A549 (cell line): Measurements from ENCODE around the gene DOCK1.

ENCODE experiments used
- BCL3 ChIP-seq: fragments of >200 bp; sonication (Bioruptor Twin); formaldehyde crosslinking; IDR thresholded peaks from 3 replicates; pipeline ENCODE4 v1.6.1; 2016
- BHLHE40 ChIP-seq: IDR thresholded peaks from 2 replicates; pipeline ENCODE4 v1.6.1; 2012; ENCODE audit warnings: low read depth, low read length, inconsistent platforms
- CBX2 ChIP-seq: fragments of 200-600 bp; sonication (generic); IDR thresholded peaks from 2 replicates; pipeline ENCODE4 v1.6.1; 2016; ENCODE audit warnings: low read depth, mild to moderate bottlenecking, borderline replicate concordance
- CEBPB ChIP-seq, 2 experiments: fragments of >200 bp in 1 of 2; sonication (Bioruptor Twin) in 1 of 2; formaldehyde crosslinking in 1 of 2; IDR thresholded peaks; 2 replicates each; pipeline ENCODE4 v1.6.1; 2012 to 2016
- CTCF ChIP-seq: fragments of >200 bp; sonication (Bioruptor Twin); formaldehyde crosslinking; IDR thresholded peaks from 3 replicates; pipeline ENCODE4 v1.5.1; 2016
- GATA3 ChIP-seq: IDR thresholded peaks from 2 replicates; pipeline ENCODE4 v1.6.1; 2012; ENCODE audit warnings: borderline replicate concordance
- HES2 ChIP-seq: fragments of >200 bp; sonication (Bioruptor Twin); formaldehyde crosslinking; IDR thresholded peaks from 2 replicates; pipeline ENCODE4 v1.6.1; 2016
- JUN ChIP-seq, 2 experiments: fragments of >200 bp; sonication (Bioruptor Twin); formaldehyde crosslinking; IDR thresholded peaks; 2 replicates in 1 of 2; 3 replicates in 1 of 2; pipeline ENCODE4 v1.6.1; 2016 to 2017
- POLR2A ChIP-seq: IDR thresholded peaks from 2 replicates; pipeline ENCODE4 v1.6.1; 2012; ENCODE audit warnings: mild to moderate bottlenecking, low read length
- RAD21 ChIP-seq, 2 experiments: fragments of >200 bp in 1 of 2; sonication (Bioruptor Twin) in 1 of 2; formaldehyde crosslinking in 1 of 2; IDR thresholded peaks in 1 of 2; conservative IDR thresholded peaks in 1 of 2; 2 replicates in 1 of 2; 3 replicates in 1 of 2; pipeline ENCODE4 v1.6.1; 2012 to 2018; ENCODE audit warnings: inconsistent platforms in 1 of 2
- RCOR1 ChIP-seq: fragments of 150-350 bp; IDR thresholded peaks from 2 replicates; pipeline ENCODE4 v1.6.1; 2014; ENCODE audit warnings: antibody characterized with exemption, low read length, low read depth
- USF2 ChIP-seq: fragments of 450-650 bp; IDR thresholded peaks from 2 replicates; pipeline ENCODE4 v1.6.1; 2014; ENCODE audit warnings: antibody characterized with exemption

- TF ChIP-seq CTCF = no peak
- no peak for TF ChIP-seq POLR2A
- TF ChIP-seq JUN (IDR thresholded peaks at IDR 0.05) = no peak
- no peak for TF ChIP-seq GATA3
- no peak for TF ChIP-seq CBX2
- TF ChIP-seq USF2 = no peak
- TF ChIP-seq RAD21 (conservative IDR thresholded peaks at IDR 0.05 in 1 of 2, IDR thresholded peaks at IDR 0.05 in 1 of 2) = no peak
- no peak for TF ChIP-seq CEBPB (IDR thresholded peaks at IDR 0.05)
- no peak for TF ChIP-seq BHLHE40
- TF ChIP-seq BCL3 = no peak
- no peak for TF ChIP-seq RCOR1
- TF ChIP-seq HES2 = no peak
Measured at GRCh38 chr10:127272076-127272475, 366.8 kb downstream of the DOCK1 start.
